COR-L47 (cell line): ENCODE measurements around the gene EDC4.
A peak's percentile ranks its signal among the peaks of the same experiment; 100 is the strongest.
"Not testable (repeated sequence)": the region's sequence is repeated elsewhere in the genome, so short reads cannot be mapped to it uniquely, and the experiment has no call there.

ENCODE experiments used
- DNase-seq: peaks from one replicate; lab custom pipeline; 2025; lab: John Stamatoyannopoulos, UW

The EDC4 gene

DNA sequence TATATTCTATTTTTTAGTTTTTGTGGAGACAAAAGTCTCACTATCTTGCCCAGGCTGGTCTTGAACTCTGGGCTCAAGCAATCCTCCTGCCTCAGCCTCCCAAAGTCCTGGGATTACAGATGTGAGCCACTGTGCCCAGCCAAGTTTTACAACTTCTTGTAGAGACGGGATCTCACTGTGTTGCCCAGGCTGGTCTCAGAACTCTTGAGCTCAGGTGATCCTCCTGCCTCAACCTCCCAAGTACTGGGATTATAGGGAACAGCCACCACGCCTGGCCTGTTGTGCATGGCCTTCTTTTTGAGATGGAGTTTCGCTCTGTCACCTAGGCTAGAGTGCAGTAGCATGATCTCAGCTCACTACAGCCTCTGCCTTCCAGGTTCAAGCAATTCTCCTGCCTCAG lies 19.2 kb upstream of the EDC4 start:
- DNase-seq: no peak

DNA sequence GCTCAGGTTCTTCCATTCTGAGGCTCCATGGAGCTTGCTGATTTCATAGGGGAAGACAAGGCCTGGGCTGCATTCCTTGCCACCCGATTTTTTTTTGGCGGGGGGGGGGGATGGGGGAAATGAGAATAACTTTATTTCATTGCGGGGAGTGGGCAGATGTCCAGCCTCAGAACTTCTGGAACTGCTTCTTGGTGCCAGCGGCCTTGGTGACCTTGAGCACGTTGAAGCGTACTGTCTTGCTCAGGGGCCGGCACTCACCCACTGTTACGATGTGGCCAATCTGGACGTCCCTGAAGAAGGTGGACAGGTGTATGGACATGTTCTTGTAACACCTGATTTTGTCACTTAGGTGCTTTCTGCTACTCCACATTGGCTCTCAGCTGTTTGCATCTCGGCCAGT lies 17.1 kb upstream of the EDC4 start:
- DNase-seq: no peak

DNA sequence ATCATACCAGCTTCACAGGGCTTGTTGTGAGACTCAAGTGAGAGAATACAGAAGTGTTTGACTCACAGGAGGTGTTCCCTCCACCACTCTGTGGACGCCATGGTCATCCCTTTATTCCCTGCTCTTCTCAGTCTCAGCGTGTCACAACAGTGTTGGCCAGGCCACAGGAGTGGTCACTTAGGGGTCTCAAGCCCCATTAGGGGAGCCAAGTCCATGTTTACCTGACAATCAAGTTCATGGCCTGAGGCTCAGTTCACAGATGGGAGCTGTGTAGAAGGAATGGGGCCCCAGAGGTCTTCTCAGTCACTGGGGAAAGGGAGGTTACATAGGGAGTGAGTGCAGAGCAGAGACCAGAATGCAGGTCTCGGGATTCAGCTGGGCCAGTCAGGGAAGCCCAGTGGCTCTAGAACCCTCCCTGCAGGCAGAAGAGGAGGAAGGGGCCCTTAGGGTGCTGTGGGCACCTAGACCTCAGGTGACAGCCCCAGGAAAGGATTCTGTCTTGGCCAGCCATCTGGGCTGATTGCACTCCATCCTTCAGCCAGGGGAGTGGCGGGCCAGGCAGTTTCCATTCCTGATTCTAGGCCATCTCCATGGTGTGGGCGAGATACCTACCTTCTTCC lies 15.8 kb upstream of the EDC4 start:
- no peak for DNase-seq

DNA sequence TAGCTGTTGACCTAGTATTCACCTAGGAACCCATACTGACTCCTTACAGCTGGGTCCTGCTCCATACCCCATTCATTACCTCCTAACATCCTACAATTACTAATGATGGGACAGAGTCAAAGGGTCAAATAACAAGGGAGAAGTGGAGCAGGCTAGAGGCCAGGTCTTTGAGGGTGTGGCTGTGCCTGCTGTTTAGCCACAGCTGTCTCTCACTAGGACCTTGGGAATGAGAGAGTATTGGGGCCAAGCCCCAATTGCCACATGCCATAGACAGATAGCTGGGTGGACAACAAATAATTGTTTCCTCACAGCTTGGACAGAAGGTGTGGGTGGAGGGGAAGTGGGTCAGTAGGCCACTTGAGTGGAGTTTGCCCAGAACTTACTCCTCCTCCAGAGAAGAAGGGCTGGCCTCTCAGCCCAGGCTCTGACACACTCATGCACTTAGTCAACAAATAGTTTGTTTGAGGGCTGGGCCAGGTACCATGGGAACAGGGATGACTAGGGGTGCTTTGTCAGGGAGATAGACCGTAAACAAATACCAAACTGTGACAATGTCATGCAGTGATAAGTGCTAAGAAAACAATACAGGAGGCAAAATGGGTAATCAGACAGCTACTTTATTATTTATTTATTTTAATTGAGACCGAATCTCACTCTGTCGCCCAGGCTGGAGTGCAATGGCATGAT lies 15.2 kb upstream of the EDC4 start:
- DNase-seq: peak; percentile 94

DNA sequence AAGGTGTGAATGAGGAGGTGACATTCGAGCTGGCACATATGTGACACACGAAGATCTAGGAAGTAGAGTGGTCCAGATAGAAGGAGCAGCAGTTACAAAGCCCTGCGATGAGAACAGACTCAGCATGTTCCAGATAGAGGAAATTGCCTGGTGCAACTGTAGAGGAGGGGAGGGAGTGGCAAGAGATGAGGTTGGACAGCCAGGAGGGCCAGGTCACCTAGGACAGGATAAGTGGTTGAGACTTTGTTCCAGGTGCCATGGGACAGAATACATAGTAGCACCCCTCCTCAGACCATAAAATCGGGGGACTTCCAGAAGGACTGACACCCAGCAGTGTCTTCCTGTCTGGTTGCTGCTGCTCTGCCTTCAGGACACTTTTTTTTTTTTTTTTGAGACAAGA lies 14.4 kb upstream of the EDC4 start:
- no peak for DNase-seq

DNA sequence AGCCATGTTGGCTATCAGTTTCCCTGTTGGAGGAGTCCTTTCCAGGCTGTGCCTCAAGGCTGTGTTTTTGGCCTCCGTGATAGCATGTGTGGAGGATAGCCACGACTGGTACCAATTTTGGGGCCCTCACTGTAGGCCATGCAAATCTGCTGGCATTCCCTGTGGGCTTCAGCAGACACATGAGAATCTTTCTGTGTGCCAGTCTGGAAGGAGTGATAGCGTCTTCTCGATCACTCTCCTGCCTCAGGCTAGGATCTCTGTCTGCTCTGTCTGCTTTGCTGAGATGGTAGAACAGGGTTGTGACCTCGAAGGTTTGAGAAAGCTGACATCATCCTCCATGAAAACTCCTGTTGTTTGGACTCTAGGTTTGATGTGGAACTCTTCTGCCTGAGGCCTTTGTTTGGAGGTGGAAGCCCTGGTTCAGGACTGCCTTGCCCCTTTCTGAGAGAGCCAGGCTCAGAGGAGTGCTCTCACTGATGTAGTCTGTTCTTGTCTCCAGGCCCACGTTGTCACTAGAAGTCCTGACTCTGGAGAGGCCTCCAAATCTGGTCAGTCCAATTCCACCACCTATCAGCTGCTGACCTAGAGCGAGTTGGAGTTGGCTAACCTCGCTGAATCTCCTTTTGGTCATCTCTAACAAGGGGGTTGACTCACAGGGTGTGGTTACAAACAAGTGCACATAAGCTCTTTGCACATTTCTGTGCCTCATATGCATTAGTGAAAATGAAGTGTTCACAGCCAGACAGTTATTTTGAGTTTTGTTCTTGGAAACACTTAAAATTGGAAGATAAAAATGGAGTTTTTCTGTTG lies 12.1 kb upstream of the EDC4 start:
- DNase-seq: no peak

DNA sequence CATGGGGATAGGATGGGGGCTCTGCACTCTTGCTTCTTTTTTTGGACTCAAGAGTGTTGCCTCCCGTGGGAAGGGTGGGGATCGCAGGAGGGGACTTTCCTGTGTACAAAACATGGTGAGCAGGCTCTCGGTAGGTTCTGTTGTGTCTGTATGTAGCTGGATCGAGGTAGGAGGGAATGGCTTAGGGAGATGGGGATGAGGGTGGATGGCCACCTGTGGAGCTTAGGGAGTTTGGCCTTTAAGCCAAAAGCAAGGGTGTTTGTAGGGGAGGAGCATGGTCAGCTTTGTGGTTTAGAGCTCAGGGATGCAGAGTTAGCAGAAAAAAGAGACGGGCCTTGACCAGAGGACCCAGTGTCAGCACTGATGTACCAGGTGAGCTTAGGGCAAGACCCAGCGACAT lies 11.0 kb upstream of the EDC4 start:
- DNase-seq: no peak

DNA sequence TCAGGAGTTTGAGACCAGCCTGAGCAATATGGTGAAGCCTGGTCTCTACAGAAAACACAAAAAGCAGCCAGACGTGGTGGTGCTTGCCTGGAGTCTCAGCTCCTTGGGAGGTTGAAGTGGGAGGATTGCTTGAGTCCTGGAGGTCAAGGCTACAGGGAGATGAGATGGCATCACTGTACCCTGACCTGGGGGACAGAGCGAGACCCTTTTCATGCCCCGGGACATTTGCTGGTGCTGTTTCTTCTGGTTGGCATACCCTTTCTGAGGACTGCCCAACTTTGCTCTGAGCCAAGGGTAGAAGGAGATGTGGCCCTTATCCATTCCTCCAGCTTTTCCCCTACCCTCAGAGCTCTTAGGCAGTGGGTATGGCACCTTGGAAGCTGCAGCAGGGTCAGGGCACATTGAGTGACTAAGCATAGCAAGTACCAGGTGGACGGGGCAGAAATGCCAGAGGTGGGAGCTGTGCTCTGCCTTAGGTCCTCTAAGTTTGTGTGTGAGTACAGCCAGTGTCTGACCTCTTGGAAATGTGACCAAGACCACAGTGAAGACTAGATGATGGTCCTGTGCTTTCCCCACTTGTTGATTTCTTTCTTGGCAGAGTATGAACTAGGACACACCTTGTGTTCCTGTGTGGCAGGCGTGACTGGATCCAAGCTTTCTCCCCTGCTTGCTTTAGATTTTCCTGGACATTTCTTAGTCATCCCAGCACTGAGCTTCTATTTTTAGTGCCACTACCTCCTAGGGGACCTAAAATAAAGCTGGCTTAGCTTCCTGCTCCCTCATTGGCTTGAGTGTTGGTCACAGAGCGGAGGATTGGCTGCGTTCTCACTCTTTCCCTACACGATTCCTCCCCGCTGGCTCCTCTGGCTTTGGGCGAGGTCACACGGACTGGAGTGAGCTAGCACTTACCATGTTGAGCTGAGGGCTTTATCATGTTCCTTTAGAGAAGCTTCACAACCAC lies 9.9 kb upstream of the EDC4 start:
- DNase-seq: no peak

DNA sequence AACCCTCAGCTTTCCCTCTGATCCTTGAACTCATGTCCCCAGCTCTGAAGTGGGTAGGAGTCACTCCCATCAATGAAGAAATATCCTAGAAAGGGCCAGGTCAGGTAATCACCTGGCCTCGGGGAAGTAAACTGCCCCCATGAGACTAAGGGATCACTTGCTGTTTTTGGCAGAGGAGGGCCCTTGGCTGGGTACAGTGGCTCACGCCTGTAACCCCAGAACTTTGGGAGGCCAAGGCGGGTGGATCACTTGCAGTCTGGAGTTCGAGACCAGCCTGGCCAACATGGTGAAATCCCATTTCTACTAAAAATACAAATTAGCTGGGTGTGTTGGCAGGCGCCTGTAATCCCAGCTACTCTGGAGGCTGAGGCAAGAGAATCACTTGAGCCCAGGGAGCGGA lies 8.8 kb upstream of the EDC4 start:
- not testable (repeated sequence) for DNase-seq

DNA sequence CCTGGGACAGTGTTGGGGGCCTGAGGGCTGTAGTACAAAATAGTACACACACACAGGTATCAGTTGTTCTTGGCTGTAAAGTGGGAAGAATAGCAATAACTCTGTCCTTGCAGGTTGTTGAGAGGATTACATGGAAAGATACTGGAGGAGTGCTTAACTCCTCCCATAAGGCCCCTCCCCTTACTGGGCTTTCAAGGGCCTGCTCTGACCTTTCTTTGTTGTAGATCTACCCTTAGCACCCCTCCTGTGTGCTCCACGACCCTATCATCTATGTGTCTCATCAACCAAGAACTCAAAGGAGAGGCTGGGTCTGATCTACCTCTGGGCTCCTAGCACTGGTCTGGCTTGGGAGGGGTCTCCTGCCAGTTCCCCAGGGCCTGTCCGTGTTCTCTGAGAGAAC lies 8.3 kb upstream of the EDC4 start:
- no peak for DNase-seq

DNA sequence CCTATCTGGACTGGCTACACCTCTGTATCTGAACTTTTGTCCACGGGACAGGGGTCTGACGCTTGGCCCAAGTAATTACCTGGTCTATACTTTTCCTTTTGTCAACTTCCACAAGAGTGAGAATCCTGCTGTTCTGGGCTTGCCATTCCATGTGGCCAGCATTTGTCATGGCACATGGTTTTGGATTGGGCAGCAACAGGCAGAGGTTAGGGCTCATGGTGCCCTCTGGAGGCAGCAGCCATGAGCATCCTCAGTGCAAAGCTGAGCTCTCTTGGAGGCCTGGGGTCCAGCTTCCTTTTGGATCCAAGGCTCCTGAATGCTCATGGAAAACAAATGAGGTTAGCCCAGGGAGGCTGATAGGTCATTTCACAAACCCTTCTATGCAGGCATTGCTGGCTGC lies 7.5 kb upstream of the EDC4 start:
- DNase-seq: peak; percentile 44

DNA sequence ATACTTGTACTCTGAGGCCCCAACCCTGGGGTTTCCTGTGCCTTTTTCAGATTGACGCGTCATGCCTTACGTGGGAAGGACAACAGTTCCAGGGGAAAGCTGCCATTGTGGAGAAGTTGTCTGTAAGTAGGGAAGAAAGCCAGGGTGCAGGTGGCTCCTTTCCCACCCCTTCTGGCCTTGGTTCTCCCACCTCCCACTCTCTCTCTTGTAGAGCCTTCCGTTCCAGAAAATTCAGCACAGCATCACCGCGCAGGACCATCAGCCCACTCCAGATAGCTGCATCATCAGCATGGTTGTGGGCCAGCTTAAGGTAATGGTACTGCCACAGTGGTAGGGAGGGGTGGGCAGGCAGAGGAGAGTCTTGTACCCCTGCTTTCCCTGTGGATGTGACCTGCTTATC lies 4.6 kb upstream of the EDC4 start:
- no peak for DNase-seq

DNA sequence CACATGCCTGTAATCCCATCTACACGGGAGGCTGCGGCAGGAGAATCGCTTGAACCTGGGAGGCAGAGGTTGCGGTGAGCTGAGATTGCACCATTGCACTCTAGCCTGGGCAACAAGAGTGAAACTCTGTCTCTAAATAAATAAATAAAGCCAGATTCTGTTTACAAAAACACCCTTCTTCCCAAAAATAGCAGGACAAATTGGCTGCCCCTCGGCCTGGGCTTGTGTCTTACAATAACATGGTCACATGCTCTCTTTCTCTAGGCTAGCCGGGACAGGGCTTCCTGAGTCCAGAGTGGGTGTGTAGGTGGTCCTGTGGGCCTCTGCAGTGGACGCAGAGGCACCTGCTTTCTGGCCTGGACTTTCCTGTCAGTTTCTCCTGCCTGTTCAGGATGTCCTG lies 3.2 kb upstream of the EDC4 start:
- no peak for DNase-seq

DNA sequence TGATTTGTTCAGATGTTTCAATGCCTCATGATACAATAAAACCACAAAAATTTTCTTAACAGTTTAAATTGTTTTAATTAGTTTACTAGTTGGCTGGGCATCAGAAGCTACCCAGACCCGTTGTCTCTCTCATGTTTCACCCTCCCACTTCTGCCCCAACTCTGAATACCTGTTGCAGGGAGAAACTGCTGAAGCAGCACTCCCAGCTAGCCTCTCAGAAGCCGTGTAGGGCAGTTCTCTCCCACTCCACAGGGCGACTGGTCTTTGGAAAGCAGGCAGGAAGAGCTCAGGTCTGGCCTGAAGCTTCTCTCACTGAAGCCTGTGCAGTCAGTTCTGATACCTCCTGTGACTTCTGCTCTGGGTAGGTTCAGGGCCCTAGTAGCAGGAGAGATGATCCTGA lies 1.6 kb upstream of the EDC4 start:
- no peak for DNase-seq

DNA sequence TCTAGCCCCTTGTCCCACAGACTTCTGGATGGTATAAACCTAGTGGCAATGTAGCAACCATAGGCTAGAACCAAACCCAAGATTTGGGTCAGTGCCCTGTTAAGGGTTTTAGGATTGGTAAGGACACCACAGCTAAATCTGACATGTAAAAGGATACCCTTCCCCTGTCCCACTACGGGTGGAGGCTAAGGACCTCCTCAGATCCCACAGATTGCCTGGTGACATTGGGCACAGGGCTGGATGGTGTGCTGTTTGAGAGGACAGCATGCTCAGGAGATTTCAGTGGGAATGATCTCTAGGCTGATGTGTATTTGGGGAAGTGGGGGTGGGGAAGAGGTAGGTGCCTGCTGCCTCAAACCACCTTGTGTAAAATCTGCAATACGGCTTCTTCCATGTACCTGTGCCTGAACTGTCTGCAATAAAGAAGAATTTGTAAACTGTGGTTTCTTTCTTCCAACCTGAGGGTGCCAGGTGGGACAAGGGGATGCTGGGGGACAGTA lies 671 bp upstream of the EDC4 start:
- no peak for DNase-seq

DNA sequence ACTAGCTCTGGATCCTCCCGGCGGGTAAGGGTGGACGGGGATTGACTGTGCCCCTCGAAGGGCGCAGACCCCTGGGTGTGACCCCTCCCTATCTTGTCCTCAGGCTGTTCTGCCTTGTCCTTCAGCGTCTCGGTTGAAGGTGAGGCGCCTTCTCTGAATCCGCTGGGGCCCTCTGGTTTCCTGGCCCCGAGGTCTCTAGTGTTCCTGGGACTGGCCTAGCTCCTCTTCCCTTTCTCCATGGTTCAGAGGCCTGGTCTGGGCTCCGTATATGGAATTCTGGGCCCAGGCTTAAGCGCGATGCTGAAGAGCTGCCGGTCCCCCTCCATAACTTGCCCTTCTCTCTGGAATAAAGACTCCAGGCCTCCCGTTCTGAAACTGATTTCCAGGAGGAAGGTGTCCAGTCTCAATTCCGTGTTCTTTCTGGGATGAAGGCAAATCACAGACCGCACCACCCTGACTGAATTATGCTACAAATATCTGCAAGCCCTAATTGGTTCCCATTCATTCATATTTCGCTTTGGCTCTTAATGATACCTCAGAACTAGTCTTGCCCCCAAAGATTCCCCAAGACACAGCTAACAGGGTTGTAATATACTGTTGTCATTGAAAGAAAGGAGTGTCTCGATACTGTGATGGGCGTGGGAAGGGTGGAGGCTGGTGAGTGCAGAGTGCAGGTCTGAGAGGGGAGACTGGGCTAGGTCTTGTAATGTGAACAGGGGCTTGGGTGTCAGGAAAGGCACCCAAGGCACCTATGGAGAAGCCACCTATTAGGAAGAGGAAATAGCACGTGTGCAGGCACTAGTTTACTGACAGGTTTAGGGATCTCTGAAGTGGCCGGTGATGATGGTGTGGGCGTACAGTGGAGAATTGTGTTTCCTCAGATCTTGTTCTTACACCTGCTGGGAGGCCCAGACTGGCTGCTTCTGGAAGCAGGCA lies 851 bp downstream of the EDC4 start:
- no peak for DNase-seq

DNA sequence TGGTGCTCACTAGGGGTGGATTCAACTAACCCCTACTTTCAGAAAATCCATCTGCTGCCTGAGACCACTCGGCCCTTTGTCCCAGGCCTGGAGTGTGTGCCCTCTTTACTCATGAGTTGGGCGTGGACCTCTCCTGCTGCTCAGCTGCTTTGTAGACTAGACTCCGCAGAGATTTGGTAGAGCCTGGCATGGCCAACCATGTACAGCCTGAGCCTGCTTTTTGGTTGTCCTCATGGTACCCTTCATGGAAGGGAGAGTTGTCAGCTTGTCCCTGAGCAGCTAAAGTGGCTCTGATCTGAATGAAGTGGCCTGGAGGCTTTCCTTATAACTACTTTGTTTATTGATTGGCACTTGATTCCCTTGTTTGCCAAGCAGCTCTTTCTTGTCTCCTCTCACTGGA lies 1.5 kb downstream of the EDC4 start:
- DNase-seq: no peak

DNA sequence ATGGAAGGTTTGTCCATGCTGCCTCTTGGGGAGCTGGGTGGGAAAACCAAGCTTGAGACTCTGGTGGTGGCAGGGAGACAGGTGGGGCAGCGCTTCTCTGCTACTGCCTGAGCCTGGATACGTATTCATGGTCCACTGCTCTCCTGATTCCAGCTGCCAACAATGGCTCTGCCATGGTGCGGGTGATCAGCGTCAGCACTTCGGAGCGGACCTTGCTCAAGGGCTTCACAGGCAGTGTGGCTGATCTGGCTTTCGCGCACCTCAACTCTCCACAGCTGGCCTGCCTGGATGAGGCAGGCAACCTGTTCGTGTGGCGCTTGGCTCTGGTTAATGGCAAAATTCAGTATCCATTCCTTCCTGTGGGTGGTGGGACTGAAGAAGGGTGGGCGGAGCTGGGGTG lies 4.2 kb downstream of the EDC4 start:
- no peak for DNase-seq

DNA sequence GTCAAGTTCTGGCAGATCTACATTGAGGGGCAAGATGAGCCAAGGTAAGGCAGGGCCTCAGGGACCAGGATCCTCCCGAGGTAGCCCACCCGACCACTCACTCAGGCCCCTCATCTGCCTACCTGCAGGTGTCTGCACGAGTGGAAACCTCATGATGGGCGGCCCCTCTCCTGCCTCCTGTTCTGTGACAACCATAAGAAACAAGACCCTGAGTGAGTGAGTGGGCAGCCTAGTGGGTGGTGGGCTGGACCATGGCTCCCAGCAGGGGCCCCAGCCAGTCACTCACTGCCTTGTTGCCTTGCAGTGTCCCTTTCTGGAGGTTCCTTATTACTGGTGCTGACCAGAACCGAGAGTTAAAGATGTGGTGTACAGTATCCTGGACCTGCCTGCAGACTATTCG lies 5.4 kb downstream of the EDC4 start:
- DNase-seq: no peak

DNA sequence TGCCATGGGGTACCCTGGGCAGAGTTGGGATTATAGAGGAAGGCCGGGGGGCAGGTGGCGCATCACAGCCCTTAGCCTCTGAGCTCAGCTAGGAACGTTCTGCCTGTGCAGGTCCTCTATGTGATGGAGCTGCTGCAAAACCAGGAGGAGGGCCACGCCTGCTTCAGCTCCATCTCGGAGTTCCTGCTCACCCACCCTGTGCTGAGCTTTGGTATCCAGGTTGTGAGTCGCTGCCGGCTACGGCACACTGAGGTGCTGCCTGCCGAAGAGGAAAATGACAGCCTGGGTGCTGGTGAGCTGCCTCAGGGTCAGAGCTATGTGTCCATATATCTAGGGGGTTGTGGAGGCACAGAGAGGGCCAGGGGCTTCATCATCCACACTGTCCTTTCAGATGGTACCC lies 6.0 kb downstream of the EDC4 start:
- no peak for DNase-seq

DNA sequence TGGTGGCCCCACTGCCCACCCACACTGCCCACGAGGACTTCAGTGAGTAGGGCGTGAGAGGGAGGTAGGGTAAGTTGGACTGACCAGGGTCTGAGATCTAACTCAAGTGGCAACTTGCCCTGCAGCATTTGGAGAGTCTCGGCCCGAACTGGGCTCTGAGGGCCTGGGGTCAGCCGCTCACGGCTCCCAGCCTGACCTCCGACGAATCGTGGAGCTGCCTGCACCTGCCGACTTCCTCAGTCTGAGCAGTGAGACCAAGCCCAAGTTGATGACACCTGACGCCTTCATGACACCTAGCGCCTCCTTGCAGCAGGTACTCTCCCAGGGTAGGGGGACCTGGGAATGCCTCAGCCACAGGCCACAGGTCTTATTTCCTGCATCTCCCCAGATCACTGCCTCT lies 6.6 kb downstream of the EDC4 start:
- no peak for DNase-seq
